WTC11 (cell line): ENCODE data around the gene CAPN14. TPM values are rescaled to one million over a fixed set of nuclear protein-coding genes. Genes with fewer than 3 reads are reported as not detected.

ENCODE experiments used
- ATAC-seq: fragments of 200-7000 bp; cut with Tn5 transposase; 2 replicates; pipeline ENCODE4 v1.10.0; 2021; ENCODE audit warnings: mild to moderate bottlenecking, moderate library complexity
- CTCF ChIA-PET: fragments of 300-600 bp; sonication (Branson Sonifier 250); formaldehyde crosslinking; loops from one replicate; lab custom pipeline; 2021; ENCODE audit warnings: antibody characterized with exemption; lab: Charles Lee
- POLR2A ChIA-PET: fragments of 350-600 bp; sonication (Branson Sonifier 250); formaldehyde crosslinking; loops from one replicate; lab custom pipeline; 2021; ENCODE audit warnings: antibody characterized with exemption; lab: Charles Lee
- DNase-seq: peaks from one replicate; pipeline ENCODE4 v3.0.0; 2021; ENCODE audit warnings: low spot score
- H3K27ac Mint-ChIP-seq: 2 replicates; pipeline ENCODE4 v1.8.0; 2021; ENCODE audit warnings: mixed read lengths
- H3K27me3 Mint-ChIP-seq: 2 replicates; pipeline ENCODE4 v1.8.0; 2021; ENCODE audit warnings: low read depth, mild to moderate bottlenecking, moderate library complexity, mixed read lengths
- H3K36me3 Mint-ChIP-seq: 2 replicates; pipeline ENCODE4 v1.8.0; 2021; ENCODE audit warnings: mixed read lengths
- H3K4me1 Mint-ChIP-seq: 2 replicates; pipeline ENCODE4 v1.8.0; 2022; ENCODE audit warnings: mixed read lengths
- H3K4me3 Mint-ChIP-seq: 2 replicates; pipeline ENCODE4 v1.8.0; 2021; ENCODE audit warnings: mild to moderate bottlenecking, moderate library complexity, mixed read lengths
- H3K9me3 Mint-ChIP-seq: 2 replicates; pipeline ENCODE4 v1.8.0; 2021; ENCODE audit warnings: mixed read lengths
- EMX1 ChIP-seq: fragments of 250-450 bp; sonication (Bioruptor Pico); IDR thresholded peaks from 2 replicates; pipeline ENCODE4 v1.8.0; 2021; ENCODE audit warnings: mild to moderate bottlenecking
- ERG ChIP-seq: fragments of 250-450 bp; sonication (Bioruptor Pico); IDR thresholded peaks from 2 replicates; pipeline ENCODE4 v1.8.0; 2021; ENCODE audit warnings: mild to moderate bottlenecking
- FOXK1 ChIP-seq: sonication (generic); formaldehyde crosslinking; IDR thresholded peaks from 2 replicates; pipeline ENCODE4 v1.8.0; 2022; ENCODE audit warnings: mild to moderate bottlenecking, moderate library complexity, missing genetic modification reagents
- GTF2I ChIP-seq: fragments of 250-450 bp; sonication (Bioruptor Pico); conservative IDR thresholded peaks from 2 replicates; pipeline ENCODE4 v1.4.0; 2021; ENCODE audit warnings: mild to moderate bottlenecking
- HMGA2 ChIP-seq: fragments of 250-450 bp; sonication (Bioruptor Pico); IDR thresholded peaks from 2 replicates; pipeline ENCODE4 v1.4.0; 2021; ENCODE audit warnings: mild to moderate bottlenecking, moderate library complexity
- IRF2 ChIP-seq: sonication (generic); formaldehyde crosslinking; IDR thresholded peaks from 2 replicates; pipeline ENCODE4 v1.8.0; 2022; ENCODE audit warnings: low read depth, missing genetic modification reagents, borderline replicate concordance
- NFYB ChIP-seq: sonication (generic); formaldehyde crosslinking; conservative IDR thresholded peaks from 2 replicates; pipeline ENCODE4 v1.8.0; 2022; ENCODE audit warnings: low read depth, missing genetic modification reagents
- NR3C1 ChIP-seq: sonication (generic); formaldehyde crosslinking; conservative IDR thresholded peaks from 2 replicates; pipeline ENCODE4 v1.8.1; 2023; ENCODE audit warnings: low read depth, mild to moderate bottlenecking, missing genetic modification reagents
- PRDM15 ChIP-seq: sonication (generic); formaldehyde crosslinking; IDR thresholded peaks from 2 replicates; pipeline ENCODE4 v1.8.0; 2022; ENCODE audit warnings: missing genetic modification reagents
- SMAD4 ChIP-seq: sonication (generic); formaldehyde crosslinking; IDR thresholded peaks from 2 replicates; pipeline ENCODE4 v1.8.0; 2022; ENCODE audit warnings: mild to moderate bottlenecking, missing genetic modification reagents
- SP1 ChIP-seq: sonication (generic); formaldehyde crosslinking; conservative IDR thresholded peaks from 2 replicates; pipeline ENCODE4 v1.8.1; 2022; ENCODE audit warnings: missing genetic modification reagents
- TP53 ChIP-seq: sonication (generic); formaldehyde crosslinking; IDR thresholded peaks from 2 replicates; pipeline ENCODE4 v1.8.1; 2023; ENCODE audit warnings: mild to moderate bottlenecking, missing genetic modification reagents
- ZNF219 ChIP-seq: sonication (generic); formaldehyde crosslinking; IDR thresholded peaks from 2 replicates; pipeline ENCODE4 v1.8.0; 2023; ENCODE audit warnings: missing genetic modification reagents, mild to moderate bottlenecking, borderline replicate concordance
- ZNF232 ChIP-seq: sonication (generic); formaldehyde crosslinking; IDR thresholded peaks from 2 replicates; pipeline ENCODE4 v1.8.0; 2022; ENCODE audit warnings: mild to moderate bottlenecking, missing genetic modification reagents
- ZNF671 ChIP-seq: fragments of 250-450 bp; sonication (Bioruptor Pico); IDR thresholded peaks from 2 replicates; pipeline ENCODE4 v1.8.0; 2021; ENCODE audit warnings: mild to moderate bottlenecking
- total RNA-seq: library from RNA; stranded (reverse); gene quantifications from 3 replicates; pipeline ENCODE4 v1.2.3, GENCODE V29; 2021
- TF ChIP-seq, protein P1 (sequence below): sonication (generic); formaldehyde crosslinking; IDR thresholded peaks from 2 replicates; pipeline ENCODE4 v1.8.1; 2022; ENCODE audit warnings: low read depth, mild to moderate bottlenecking, moderate library complexity, missing genetic modification reagents, borderline replicate concordance
- TF ChIP-seq, protein P2 (sequence below): sonication (generic); formaldehyde crosslinking; IDR thresholded peaks from 2 replicates; pipeline ENCODE4 v1.8.1; 2023; ENCODE audit warnings: mild to moderate bottlenecking, missing genetic modification reagents, borderline replicate concordance
- TF ChIP-seq, protein P3 (sequence below): fragments of 250-450 bp; sonication (Bioruptor Pico); IDR thresholded peaks from 2 replicates; pipeline ENCODE4 v2.1.2; 2022; ENCODE audit warnings: mild to moderate bottlenecking, moderate library complexity
- TF ChIP-seq, protein P4 (sequence below): fragments of 250-450 bp; sonication (Bioruptor Pico); IDR thresholded peaks from 2 replicates; pipeline ENCODE4 v1.9.0; 2021; ENCODE audit warnings: mild to moderate bottlenecking

The CAPN14 gene
- total RNA-seq, 1 experiment from 2014 or later = 0.11 TPM

GRCh38 chr2:31238906-31239592 lies 21.7 kb upstream of the CAPN14 start:
- Mint-ChIP-seq H3K27ac (no peak overlapping the region), H3K4me3 (no peak overlapping the region), H3K27me3 (peaks cover 11% of the 10 kb centered on the region), H3K36me3 (peaks cover under 1% of the 10 kb centered on the region; the same call in 1 of the 2 replicates), H3K9me3 (no peaks in the 10 kb centered on the region), H3K4me1 (peaks cover 24% of the 10 kb centered on the region)
- TF ChIP-seq FOXK1 (no peak), SP1 (CRISPR knock-in tag) (no peak), EMX1 (CRISPR knock-in tag) (no peak), ERG (CRISPR knock-in tag) (no peak), NR3C1 (CRISPR knock-in tag) (no peak)
- TF ChIP-seq, protein P1, sequence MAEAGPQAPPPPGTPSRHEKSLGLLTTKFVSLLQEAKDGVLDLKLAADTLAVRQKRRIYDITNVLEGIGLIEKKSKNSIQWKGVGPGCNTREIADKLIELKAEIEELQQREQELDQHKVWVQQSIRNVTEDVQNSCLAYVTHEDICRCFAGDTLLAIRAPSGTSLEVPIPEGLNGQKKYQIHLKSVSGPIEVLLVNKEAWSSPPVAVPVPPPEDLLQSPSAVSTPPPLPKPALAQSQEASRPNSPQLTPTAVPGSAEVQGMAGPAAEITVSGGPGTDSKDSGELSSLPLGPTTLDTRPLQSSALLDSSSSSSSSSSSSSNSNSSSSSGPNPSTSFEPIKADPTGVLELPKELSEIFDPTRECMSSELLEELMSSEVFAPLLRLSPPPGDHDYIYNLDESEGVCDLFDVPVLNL (CRISPR knock-in tag) = no peak
- ATAC-seq (no peak), DNase-seq (no peak)
- POLR2A ChIA-PET = interaction anchor here (1.2 kb wide), 1 partner anchor 15 kb away, joined by 3 read pairs; no protein-coding TSS in a partner anchor
- CTCF ChIA-PET = interaction anchor here (1.1 kb wide), 1 partner anchor 87 kb away, joined by 3 read pairs; no protein-coding TSS in a partner anchor

DNA sequence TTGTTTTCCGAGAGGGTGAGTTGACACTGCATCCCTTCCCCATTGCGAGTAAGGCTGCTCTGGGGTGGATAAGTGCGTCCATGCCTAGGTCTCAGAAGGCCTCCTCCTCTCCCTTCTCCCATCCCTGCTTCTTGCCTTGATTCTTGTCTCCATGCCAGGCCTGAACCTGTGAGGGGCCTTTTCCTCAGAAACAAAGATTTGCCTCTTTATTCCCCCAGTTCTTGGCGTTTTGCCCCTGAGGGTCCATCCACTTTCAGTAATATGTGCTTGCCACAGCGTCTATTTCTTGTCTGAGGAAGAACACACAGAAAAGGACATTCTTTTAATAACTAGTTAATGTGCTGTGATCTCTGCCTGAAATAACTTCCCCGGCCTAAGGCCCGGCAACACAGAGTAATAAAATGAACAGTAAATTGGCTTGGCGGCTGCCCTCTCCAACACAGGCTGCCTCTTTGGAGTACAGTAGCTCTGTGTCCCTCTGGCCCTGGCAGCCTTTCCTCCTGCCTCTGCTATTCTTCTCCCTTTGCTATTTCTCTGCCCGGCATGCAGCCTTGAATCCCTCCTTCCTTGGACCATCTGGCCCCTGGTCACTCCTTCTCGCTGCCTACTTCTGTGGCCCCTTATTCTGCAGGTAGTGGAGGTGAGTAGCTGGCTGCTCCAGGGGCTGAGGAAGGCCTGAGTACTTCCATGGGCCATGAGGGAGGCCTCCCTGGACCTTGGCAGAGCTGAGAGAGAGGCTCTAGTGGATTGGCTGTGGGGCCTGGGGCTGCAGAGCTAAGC lies 21.0 kb upstream of the CAPN14 start:
- no peak for ATAC-seq
- Mint-ChIP-seq H3K4me1 (peaks cover 29% of the 10 kb centered on the region), H3K27me3 (peaks cover 11% of the 10 kb centered on the region), H3K9me3 (no peaks in the 10 kb centered on the region), H3K4me3 (no peak overlapping the region), H3K27ac (no peak overlapping the region), H3K36me3 (no peaks in the 10 kb centered on the region)
- no peak for DNase-seq
- ChIA-PET POLR2A (no interaction called here), CTCF (interaction anchor here (1.1 kb wide), 1 partner anchor 87 kb away, joined by 3 read pairs; no protein-coding TSS in a partner anchor)
- no peak for TF ChIP-seq HMGA2 (CRISPR knock-in tag)
- no peak for TF ChIP-seq ZNF232 (CRISPR knock-in tag)
- no peak for TF ChIP-seq ZNF219 (CRISPR knock-in tag)
- no peak for TF ChIP-seq IRF2 (CRISPR knock-in tag)
- TF ChIP-seq, protein P2, sequence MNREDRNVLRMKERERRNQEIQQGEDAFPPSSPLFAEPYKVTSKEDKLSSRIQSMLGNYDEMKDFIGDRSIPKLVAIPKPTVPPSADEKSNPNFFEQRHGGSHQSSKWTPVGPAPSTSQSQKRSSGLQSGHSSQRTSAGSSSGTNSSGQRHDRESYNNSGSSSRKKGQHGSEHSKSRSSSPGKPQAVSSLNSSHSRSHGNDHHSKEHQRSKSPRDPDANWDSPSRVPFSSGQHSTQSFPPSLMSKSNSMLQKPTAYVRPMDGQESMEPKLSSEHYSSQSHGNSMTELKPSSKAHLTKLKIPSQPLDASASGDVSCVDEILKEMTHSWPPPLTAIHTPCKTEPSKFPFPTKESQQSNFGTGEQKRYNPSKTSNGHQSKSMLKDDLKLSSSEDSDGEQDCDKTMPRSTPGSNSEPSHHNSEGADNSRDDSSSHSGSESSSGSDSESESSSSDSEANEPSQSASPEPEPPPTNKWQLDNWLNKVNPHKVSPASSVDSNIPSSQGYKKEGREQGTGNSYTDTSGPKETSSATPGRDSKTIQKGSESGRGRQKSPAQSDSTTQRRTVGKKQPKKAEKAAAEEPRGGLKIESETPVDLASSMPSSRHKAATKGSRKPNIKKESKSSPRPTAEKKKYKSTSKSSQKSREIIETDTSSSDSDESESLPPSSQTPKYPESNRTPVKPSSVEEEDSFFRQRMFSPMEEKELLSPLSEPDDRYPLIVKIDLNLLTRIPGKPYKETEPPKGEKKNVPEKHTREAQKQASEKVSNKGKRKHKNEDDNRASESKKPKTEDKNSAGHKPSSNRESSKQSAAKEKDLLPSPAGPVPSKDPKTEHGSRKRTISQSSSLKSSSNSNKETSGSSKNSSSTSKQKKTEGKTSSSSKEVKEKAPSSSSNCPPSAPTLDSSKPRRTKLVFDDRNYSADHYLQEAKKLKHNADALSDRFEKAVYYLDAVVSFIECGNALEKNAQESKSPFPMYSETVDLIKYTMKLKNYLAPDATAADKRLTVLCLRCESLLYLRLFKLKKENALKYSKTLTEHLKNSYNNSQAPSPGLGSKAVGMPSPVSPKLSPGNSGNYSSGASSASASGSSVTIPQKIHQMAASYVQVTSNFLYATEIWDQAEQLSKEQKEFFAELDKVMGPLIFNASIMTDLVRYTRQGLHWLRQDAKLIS (CRISPR knock-in tag) = no peak
- TF ChIP-seq ZNF671 (CRISPR knock-in tag) = no peak
- no peak for TF ChIP-seq SP1 (CRISPR knock-in tag)
- TF ChIP-seq TP53 (CRISPR knock-in tag) = no peak
- no peak for TF ChIP-seq SMAD4 (CRISPR knock-in tag)
- TF ChIP-seq NFYB (CRISPR knock-in tag) = no peak
- TF ChIP-seq, protein P3, sequence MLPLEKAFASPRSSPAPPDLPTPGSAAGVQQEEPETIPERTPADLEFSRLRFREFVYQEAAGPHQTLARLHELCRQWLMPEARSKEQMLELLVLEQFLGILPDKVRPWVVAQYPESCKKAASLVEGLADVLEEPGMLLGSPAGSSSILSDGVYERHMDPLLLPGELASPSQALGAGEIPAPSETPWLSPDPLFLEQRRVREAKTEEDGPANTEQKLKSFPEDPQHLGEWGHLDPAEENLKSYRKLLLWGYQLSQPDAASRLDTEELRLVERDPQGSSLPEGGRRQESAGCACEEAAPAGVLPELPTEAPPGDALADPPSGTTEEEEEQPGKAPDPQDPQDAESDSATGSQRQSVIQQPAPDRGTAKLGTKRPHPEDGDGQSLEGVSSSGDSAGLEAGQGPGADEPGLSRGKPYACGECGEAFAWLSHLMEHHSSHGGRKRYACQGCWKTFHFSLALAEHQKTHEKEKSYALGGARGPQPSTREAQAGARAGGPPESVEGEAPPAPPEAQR (CRISPR knock-in tag) = no peak
- TF ChIP-seq GTF2I (CRISPR knock-in tag) = no peak
- TF ChIP-seq PRDM15 (CRISPR knock-in tag) = no peak
- TF ChIP-seq, protein P4, sequence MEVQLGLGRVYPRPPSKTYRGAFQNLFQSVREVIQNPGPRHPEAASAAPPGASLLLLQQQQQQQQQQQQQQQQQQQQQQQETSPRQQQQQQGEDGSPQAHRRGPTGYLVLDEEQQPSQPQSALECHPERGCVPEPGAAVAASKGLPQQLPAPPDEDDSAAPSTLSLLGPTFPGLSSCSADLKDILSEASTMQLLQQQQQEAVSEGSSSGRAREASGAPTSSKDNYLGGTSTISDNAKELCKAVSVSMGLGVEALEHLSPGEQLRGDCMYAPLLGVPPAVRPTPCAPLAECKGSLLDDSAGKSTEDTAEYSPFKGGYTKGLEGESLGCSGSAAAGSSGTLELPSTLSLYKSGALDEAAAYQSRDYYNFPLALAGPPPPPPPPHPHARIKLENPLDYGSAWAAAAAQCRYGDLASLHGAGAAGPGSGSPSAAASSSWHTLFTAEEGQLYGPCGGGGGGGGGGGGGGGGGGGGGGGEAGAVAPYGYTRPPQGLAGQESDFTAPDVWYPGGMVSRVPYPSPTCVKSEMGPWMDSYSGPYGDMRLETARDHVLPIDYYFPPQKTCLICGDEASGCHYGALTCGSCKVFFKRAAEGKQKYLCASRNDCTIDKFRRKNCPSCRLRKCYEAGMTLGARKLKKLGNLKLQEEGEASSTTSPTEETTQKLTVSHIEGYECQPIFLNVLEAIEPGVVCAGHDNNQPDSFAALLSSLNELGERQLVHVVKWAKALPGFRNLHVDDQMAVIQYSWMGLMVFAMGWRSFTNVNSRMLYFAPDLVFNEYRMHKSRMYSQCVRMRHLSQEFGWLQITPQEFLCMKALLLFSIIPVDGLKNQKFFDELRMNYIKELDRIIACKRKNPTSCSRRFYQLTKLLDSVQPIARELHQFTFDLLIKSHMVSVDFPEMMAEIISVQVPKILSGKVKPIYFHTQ = no peak
